NB4 (cell line): ENCODE results near the gene AIG1.

Experiments
- DNase-seq: peaks from one replicate; pipeline ENCODE4 v3.0.0; 2010; ENCODE audit warnings: low read depth
- H3K4me3 ChIP-seq: one replicate; pipeline ENCODE4 v1.5.1; 2011; ENCODE audit warnings: mild to moderate bottlenecking, low read depth, low read length, moderate library complexity
- MYC ChIP-seq: IDR thresholded peaks from 2 replicates; pipeline ENCODE4 v1.6.1; 2011; ENCODE audit warnings: low read depth, low read length
- POLR2A ChIP-seq: IDR thresholded peaks from 2 replicates; pipeline ENCODE4 v1.6.1; 2011; ENCODE audit warnings: mild to moderate bottlenecking; ENCODE audit not compliant: insufficient read length; ENCODE audit errors: extremely low read depth
- TF ChIP-seq, protein P1 (sequence below): IDR thresholded peaks from one replicate; pipeline ENCODE4 v1.5.1; 2012; ENCODE audit warnings: low read depth, low read length
- TF ChIP-seq, protein P2 (sequence below): IDR thresholded peaks from 2 replicates; pipeline ENCODE4 v1.6.1; 2011; ENCODE audit warnings: low read depth, low read length

AIG1 gene

DNA sequence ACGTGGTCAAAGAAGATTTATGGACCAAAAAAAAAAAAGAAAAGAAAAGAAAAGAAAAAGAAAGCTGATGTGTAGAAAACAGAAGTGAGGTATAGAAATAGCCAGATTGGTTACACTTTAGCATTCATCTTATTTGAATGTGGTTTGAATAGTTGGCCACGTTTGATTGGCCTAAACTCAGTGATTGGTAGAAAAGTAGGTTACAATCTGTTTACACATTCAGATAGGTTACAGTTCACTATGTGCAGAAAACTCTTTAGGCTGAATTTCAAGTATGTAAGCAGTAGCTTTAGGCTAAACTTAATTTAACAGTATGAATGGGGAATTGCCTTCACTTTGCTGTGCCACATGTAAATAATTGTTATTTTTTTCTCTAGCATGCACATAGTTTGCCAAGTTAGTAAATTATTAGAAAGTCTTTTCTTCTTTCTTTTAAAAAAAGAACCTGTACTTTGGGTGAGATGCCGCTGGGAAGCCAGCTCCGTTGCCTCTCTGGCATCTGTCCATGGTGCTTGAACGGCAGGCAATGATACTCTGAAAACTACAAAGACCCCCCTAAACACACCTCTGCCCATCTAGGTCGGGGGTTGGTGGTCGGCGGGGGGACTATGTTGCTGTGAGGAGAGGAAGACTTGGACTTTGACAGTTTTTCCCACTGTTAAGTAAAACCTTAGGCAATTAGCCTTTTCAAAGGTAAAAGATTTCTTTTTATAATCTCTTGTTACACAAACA is 173.0 kb downstream of the AIG1 start:
- DNase-seq: no peak
- no peak overlapping the region for H3K4me3 ChIP-seq
- TF ChIP-seq, protein P1, sequence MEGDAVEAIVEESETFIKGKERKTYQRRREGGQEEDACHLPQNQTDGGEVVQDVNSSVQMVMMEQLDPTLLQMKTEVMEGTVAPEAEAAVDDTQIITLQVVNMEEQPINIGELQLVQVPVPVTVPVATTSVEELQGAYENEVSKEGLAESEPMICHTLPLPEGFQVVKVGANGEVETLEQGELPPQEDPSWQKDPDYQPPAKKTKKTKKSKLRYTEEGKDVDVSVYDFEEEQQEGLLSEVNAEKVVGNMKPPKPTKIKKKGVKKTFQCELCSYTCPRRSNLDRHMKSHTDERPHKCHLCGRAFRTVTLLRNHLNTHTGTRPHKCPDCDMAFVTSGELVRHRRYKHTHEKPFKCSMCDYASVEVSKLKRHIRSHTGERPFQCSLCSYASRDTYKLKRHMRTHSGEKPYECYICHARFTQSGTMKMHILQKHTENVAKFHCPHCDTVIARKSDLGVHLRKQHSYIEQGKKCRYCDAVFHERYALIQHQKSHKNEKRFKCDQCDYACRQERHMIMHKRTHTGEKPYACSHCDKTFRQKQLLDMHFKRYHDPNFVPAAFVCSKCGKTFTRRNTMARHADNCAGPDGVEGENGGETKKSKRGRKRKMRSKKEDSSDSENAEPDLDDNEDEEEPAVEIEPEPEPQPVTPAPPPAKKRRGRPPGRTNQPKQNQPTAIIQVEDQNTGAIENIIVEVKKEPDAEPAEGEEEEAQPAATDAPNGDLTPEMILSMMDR: no peak
- TF ChIP-seq, protein P2, sequence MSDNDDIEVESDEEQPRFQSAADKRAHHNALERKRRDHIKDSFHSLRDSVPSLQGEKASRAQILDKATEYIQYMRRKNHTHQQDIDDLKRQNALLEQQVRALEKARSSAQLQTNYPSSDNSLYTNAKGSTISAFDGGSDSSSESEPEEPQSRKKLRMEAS: no peak
- no peak for TF ChIP-seq MYC
- no peak for TF ChIP-seq POLR2A

DNA sequence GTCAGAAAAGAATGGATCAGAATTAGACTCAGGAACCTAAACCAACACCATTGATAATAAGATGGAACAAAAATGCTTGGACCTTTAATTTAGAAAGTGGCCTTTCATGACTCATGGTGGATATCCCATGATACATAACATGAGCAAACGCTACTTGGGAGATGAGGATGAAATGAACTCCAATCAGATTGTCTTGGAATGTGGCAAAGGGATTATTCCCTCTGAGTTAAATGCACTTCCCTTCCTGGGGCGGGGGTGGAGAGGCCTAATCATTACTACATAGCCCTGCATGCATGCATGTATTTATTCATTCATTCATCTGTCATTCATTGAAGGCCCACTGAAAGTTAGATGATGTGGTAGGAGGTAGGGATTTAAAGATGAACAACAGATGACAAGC is 174.0 kb downstream of the AIG1 start:
- DNase-seq: no peak
- no peak for TF ChIP-seq MYC

DNA sequence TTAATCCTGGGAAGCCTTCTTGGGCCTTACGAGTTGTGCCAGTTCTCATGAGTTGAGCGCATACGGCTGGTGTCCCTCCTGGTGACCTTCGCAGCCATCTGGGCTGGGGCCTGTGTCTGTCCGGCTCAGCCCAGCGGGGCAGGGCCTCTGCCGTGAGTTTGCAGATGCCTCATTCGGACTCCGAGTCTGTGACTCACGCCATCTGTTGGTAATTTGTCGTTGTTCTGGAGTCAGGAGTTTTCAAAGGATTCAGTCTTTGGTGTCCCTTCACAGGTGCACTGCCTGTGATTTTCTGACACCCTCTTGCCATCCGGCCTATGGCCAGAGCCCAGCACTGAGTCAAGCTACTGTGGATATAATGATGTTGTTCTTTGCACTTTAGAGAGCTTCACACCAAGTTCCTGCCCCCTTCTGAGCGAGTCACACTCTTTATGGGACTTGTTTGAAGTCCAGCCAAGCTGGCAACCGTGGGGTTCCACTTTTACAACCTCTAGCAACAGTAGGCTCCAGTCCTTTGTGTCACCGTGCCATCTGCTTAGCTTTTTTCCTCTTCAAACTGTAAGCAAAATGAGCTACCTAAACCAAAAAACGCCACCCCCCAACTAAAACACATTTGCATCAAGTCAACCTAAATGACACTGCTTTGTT is 175.6 kb downstream of the AIG1 start:
- TF ChIP-seq POLR2A (no peak), MYC (no peak)
- TF ChIP-seq, protein P2: no peak
- TF ChIP-seq, protein P1: no peak
- DNase-seq: no peak
- no peak overlapping the region for H3K4me3 ChIP-seq

More for the DNA sequence above, 174.0 kb downstream of the AIG1 start:
- no peak overlapping the region for H3K4me3 ChIP-seq

DNA sequence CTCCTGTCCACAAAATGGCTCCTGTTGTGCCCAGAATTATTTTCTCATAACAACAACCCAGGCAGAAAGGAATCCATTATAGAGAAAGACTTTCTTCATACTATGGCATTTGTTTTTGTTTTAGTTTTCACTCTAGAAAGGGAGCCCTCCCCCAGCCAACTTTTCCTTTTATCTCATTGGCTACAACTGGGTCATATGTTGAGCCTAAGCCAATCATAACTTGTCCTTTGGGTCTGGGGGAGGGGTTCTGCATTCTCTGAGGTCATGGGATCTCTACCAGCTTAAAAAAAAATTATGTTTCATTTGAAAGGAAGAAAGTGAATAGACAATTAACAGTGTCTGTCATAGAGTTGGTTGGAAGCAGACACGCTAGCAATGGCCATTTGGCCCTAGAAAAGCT is 177.6 kb downstream of the AIG1 start:
- TF ChIP-seq, protein P2: no peak
- TF ChIP-seq POLR2A (no peak), MYC (no peak)
- TF ChIP-seq, protein P1: no peak
- no peak for DNase-seq
- no peak overlapping the region for H3K4me3 ChIP-seq

DNA sequence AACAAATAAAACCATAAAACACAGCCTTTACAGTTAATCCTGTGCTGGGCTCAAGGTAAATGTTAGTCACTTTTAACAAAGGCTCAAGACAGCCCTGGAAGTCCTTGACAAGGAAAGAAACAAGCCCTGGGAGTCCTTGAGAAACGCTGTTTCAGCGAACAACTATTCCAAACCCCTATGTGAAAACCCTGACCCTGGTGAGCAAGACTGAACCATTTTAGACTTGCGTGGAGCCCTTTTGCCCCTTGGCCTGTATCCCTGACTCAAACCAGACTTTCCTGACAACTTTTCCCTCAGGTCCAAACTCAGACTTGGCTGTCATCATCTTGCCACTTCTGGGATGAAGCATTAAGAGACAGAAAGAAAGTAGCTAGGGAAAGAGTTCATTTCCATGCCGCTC is 180.4 kb downstream of the AIG1 start:
- TF ChIP-seq POLR2A (no peak), MYC (no peak)
- TF ChIP-seq, protein P1: no peak
- TF ChIP-seq, protein P2: no peak
- no peak for DNase-seq

DNA sequence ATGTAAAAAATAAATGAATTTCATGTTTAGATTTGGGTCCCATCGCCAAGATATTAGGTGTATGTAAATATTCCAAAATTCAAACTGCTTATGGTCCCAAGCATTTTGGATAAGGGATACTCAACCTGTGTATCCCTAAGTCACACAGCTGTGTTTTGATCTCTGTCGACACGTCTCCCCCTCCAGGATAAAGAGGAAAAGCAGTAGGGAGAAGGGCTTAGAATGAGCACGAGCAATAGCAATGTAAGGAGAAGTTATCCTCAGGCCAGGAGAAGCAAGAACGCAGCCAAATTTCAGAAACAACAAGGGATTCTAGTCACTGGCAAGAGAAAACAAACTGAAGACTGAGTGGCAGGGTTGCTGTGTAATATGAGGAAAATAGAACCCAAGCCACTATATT is 181.2 kb downstream of the AIG1 start:
- no peak overlapping the region for H3K4me3 ChIP-seq
- DNase-seq: no peak
- TF ChIP-seq, protein P2: no peak
- TF ChIP-seq, protein P1: no peak
- no peak for TF ChIP-seq POLR2A
- TF ChIP-seq MYC: no peak

More for the DNA sequence above, 180.4 kb downstream of the AIG1 start:
- no peak overlapping the region for H3K4me3 ChIP-seq
